Measurements from ENCODE around the gene RRP1.
"Not testable (repeated sequence)": the region's sequence is repeated elsewhere in the genome, so short reads cannot be mapped to it uniquely, and the experiment has no call there.

Gene RRP1

GRCh38 chr21:43817157-43818086 lies 28.0 kb downstream of the RRP1 start:
- no peak for DNase-seq (ENCODE audit: low read depth)

DNA sequence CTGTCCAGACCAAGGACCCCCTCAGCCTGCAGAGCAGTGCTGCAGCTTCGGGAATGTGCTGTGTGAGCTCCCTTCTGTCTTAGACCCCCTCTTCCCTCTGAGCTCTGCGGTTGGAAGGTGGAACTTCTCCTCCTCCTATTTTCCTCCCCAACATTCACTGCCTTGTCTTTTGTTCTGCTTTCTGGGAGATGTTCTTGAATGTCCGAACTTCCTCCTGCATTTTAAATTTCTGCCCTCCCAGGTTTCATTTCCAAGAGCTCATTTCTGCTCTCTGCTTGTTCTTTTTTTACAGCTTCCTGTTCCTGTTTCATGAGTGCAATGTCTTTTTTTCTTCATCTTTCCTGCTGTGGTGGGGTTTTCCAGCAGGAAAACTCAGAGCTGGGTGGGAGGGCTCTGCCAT lies 29.3 kb downstream of the RRP1 start:
- no peak for DNase-seq (ENCODE audit: low read depth)

DNA sequence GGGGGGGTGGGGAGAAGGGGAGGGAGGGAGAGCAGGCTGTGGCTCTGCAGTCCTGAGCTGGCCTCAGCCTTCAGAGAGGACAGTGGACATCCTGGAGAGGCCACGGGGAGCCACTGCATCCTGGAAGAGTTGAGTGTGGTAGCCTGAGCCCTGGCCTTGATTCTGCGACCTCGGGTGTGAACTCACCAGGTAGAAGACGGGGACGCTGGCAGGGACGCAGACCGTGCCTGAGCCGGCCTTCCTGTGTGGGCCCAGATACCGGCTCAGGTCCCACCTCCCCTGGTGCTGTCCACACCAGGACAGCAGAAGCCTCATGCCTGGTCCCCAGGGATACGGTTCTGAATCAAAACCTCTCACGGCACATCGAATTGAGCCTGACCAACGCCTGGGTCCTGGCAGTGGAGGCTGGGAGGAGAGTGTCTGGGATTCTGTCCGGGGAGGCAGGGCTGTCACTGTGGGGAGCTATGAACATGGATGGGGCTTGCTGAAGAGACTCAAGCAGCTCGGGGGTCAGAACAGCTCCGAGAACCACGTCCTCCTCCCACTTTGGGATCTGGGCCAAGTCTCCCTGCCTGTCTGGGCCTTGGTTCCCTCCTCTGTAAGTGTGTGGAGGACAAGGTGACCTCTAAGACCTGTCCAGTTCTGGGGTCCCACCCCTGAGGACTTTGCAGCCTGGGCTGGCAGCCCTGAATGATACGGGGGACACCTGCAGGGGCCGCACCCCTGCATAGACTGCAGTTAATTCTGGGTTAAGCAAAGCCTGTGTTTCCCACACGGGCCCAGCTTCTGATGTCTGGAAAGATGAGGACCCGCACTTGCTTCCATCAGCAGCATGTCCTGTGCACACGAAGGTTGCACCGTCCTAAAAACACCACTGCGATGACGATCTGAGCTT lies 30.4 kb downstream of the RRP1 start:
- DNase-seq (ENCODE audit: low read depth) = no peak

DNA sequence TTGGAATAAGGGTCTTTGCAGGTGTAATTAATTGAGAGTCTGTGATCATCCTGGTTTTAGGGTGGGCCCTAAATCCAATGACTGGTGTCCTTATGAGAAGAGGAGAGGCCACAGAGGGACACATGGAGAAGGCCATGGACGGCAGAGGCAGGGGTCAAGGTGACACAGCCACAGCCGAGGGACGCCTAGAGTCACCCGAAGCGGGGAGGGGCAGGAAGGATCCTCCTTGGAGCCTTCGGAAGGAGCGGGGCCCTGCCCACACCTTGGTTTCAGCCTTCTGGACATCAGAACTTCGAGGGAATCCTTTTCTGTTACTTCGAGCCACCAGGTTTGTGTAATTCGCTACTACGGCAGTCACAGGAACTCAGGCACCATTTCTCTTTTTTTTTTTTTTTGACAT lies 31.1 kb downstream of the RRP1 start:
- no peak for DNase-seq (ENCODE audit: low read depth)

DNA sequence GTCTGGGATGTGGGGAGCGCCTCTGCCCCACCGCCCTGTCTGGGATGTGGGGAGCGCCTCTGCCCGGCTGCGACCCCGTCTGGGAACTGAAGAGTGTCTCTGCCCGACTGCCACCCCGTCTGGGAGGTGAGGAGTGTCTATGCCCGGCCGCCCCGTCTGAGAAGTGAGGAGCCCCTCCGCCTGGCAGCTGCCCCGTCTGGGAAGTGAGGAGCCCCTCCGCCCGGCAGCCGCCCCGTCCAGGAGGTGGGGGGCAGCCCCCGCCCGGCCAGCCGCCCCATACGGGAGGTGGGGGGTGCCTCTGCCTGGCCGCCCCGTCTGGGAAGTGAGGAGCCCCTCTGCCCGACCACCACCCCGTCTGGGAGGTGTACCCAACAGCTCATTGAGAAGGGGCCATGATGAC lies 32.8 kb downstream of the RRP1 start:
- not testable (repeated sequence) for DNase-seq (ENCODE audit: low read depth)

- not testable (repeated sequence) for DNase-seq (ENCODE audit: low read depth)
Measured at GRCh38 chr21:43822741-43823140, 33.4 kb downstream of the RRP1 start.

- no peak for DNase-seq (ENCODE audit: low read depth)
Measured at GRCh38 chr21:43824333-43825241, 35.2 kb downstream of the RRP1 start.

DNA sequence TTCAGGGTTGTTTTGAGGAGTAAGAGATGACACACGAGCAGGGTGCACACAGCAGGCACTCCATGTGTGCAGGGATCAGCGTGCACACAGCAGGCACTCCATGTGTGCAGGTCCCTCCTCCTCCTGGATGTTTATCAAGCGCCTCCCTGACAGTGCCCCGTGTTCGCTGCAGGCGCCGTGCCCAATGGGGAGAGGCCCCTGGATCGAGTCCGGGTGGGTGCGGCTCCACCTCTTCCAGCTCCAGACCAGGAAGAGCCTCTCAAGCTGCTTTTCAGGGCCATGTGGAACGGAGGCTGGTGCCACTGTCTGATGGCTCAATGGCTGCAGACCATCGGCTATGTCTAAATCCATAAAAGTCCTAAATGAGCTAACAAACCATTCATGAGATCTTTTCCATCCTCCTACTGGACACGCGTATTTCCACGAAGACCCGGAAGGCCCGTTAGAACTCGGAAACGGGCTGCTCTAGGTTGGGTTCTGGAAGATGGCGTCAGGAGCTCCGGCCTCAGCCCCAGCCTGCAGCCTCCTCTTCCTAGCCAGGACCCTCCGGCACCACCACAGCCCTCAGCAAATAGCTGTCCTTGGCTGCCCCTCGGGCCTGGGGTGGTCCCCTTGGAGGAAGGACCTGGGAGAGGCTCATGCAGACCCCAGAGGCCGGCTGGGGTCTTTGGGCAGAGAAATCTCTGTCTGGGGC lies 36.0 kb downstream of the RRP1 start:
- no peak for DNase-seq (ENCODE audit: low read depth)

DNA sequence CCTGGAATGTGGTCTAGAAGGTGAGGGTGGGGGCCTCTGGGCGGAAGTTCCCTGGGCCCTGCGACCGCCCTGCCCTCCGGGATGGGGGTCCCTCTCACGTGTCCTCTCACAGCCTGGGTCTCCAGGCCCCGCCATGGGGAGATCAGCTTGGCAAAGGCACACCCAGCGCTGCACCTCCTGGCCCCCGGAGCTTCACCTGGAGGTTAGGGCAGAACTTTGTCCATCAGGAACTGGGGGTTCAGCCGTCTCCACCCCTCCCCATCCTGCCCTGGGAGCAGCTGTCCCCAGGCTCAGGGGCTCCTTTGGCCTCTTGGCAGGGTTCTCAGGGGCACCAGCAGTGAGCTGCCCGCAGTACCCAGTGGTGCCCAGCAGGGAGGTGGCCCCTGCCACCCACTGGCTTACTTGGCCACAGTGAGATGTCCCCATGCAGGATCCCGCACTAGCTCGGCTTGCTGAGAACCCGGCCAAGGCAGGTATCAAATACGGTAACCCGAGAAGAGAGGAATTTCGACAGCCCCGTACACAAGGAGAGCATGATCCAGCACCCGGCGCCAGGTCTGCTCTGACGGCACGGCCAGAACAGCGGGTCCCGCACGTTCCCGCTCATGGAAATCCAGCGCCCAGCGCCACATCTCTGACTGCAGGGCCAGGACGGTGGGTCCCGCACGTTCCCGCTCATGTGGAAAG lies 36.7 kb downstream of the RRP1 start:
- no peak for DNase-seq (ENCODE audit: low read depth)

GRCh38 chr21:43826623-43826974 lies 37.2 kb downstream of the RRP1 start:
- DNase-seq (ENCODE audit: low read depth) = no peak

DNA sequence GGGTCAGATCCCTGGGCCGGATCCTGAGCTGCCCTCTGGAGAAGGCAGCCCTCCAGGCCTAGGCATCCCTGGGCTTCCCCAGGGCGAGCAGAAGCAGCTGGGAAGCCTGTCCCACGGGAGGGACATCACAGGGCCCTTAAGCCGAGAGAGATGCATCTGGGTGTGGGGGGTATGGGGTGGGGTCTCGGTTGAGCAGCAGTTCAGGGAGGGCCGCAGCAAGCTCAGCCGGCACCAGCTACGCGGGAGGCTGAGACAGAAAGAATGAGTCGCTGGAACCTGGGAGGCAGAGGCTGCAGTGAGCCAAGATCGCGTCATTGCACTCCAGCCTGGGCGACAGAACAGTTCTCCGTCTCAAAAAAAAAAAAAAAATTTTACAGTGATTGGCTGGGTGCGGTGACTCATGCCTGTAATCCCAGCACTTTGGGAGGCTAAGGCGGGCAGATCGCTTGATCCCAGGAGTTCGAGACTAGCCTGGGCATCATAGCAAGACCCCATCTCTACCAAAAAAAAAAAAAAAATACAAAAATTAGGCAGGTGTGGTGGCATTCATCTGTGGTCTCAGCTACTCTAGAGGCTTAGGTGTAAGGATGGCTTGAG lies 37.7 kb downstream of the RRP1 start:
- DNase-seq (ENCODE audit: low read depth) = no peak

- DNase-seq (ENCODE audit: low read depth) = no peak
Measured at GRCh38 chr21:43829161-43829560, 39.8 kb downstream of the RRP1 start.

DNA sequence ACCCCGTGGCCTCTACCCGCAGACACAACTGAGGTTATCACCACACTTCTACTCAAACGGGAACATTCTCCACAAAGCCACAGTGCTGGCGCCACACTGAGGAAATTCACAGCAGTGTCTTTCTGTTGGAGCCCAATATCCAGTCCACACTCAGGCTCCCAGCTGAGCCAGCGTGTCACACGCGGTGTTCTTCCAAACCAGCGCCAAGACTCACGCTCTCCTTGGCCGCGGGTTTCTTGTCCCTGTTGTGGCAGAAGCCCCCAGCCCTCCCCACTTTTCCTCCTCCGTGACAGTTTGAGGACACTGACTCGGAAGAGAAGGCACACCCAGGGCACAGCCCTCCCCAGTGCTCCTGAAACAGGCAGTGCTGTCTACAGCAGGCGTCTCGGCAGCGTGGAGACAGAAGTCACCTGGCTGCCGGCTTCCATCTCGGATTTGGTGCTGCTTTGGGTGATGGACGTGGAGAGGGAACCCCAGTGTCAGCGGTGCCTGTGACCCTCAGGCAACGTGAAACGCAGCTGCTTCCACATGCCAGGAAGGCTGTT lies 40.3 kb downstream of the RRP1 start:
- DNase-seq (ENCODE audit: low read depth) = no peak

GRCh38 chr21:43832158-43832550 lies 42.8 kb downstream of the RRP1 start:
- DNase-seq (ENCODE audit: low read depth) = no peak

DNA sequence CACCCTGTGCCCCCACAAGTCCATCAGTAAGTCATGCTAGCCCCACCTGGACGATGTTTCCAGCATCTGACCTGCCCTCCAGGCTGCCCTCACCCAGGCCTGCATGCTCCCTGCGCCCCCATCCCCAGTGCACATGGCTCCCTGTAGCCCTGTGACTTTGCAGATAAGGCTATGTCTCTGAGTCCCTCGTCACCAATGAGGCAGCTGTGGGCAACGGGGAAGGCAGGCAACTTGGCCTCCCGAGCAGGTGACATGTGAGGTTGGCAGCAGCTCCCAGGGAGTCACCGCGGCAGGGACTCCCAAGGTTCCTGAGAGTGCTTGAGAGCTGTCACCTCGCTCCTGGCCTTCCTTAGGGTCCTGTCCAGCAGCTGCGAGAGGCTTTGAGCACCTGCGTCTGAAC lies 43.3 kb downstream of the RRP1 start:
- no peak for DNase-seq (ENCODE audit: low read depth)

GRCh38 chr21:43834146-43834905 lies 44.9 kb downstream of the RRP1 start:
- no peak for DNase-seq (ENCODE audit: low read depth)

DNA sequence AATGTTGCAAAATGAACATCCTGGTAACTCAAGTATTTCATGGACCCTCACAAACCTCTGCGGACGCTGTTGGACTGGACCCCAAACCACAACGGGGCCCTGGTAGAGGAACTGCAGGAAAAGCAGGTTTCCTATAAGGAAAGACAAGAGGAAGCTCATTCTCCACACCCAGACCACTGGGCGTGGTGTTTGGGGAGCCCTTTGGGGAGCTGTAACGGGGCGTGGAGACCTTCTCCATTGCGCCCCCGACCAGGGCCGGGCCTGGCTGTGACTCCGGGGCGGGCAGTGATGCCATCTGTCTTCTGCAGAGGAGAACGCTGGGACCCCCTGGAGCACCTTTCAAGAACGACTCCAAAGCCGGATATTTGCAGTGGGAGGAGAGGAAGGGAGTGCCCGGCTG lies 45.7 kb downstream of the RRP1 start:
- DNase-seq (ENCODE audit: low read depth) = no peak

- DNase-seq (ENCODE audit: low read depth) = no peak
Measured at GRCh38 chr21:43835861-43836260, 46.5 kb downstream of the RRP1 start.

DNA sequence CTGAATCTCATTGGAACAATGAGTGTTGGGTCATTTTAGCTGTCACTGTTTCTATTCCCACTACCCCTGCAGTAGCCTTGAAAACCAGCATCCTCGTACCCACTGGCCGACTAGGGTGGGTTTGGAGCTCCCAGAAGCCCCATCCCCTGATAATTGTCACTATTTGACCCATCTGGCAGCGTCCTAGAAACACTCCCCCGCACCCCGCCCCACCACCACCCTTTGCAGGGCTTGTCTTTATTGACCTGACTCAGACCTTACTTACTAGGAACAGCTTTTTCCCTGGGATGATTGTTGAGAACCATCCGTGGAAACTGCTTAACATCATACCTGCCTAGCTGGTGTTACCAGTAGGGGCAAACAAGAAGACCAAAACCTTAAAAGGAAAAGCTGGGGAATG lies 47.2 kb downstream of the RRP1 start:
- no peak for DNase-seq (ENCODE audit: low read depth)
